Limb (tissue), 2 donors: ENCODE results near the gene LMF1.

ENCODE experiments used
- DNase-seq, 2 donors: peaks; one replicate each; pipeline ENCODE4 v3.0.0-alpha.2; 2016; ENCODE audit errors: extremely low spot score in 2 of 2

Gene LMF1

DNA sequence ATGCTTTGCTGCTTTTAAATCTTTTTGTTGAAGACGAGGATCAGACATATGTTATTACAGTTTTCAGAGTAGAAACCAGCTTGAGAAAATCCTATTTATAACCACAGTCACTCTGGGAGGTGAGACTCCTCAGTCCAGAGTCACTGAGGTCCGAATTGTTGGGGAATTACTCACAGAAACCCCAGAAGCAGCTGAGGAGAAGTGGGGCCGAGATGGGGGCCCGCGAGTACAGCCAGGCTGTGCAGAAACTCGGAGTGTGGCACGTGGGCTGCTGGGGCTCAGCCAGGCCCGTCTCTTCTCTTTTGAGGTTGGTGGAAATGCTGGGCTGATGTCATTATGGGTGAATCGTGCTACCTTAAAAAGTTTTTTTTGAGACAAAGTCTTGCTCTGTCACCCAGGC, 155.8 kb downstream of the LMF1 start:
- DNase-seq = no peak

DNA sequence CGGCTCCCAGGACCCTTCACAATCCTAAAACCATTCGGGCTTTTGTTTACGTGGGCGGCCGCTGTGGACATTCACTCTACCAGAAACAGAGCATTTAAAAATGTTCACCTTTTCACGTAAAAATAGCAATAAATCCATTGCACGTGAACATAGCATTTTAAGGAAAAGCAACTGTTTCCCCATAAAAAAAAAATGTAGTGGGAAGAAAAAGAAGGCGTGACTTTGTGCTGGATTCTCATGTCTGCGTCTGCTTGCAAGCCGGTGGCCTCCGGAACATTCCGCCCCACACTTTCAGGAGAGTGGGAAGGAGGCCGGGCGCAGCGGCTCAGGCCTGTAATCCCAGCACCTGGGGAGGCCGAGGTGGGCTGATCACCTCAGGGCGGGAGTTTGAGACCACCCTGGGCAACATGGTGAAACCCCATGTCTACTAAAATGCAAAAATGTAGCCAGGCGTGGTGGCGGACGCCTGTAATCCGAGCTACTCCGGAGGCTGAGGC, 156.8 kb downstream of the LMF1 start:
- DNase-seq = no peak

DNA sequence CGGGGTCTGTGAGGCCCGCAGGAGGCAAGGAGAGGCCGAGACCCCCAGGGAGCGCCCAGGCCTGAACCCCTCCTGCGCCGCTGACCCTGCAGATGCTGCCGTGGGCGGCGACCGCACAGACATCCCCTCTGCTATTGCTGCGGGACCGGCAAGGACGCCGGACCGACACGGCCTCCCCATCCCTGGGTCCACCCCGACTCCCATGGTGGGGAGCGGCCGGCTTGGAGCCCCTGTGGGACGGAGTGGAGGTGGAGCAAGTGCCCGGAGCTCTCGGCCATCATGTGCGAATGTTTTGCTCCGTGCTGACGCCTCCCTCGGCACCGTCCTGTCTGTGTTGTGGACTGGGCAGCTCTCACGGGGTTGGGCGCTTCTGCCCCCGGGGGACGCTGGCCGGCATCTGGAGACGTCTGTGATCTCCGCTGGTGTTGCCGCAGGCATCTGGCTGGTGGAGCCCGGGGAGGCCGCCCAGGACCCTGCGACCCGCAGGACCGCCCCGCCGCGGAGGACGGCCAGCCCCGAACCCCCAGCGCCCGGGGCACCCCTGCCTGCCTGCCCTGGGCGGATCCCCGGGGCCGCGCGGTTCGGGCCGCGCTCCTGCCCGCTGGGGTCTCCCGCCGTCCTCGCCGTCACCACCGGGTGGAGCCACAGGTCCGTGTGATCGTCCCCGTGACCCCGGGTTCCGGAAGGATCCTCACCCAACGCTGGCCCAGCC, 157.4 kb downstream of the LMF1 start:
- DNase-seq = peak in 1 of 2 donors; percentile 82

DNA sequence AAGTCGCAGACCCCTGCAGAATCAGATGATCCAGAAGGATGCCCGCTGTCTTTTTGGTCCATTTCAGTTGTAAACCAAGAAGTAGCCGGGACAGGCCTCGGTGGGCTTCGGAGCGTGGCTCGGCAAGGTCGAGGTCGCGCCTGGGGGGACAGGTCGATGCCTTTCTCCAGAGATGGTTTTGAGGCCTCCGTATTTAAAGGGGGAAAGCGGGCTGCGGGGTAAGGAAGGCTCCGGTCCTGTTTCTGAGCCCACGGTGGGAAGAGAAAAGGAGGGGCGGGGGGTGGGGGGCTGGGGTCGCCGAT, 162.7 kb downstream of the LMF1 start:
- no peak for DNase-seq

DNA sequence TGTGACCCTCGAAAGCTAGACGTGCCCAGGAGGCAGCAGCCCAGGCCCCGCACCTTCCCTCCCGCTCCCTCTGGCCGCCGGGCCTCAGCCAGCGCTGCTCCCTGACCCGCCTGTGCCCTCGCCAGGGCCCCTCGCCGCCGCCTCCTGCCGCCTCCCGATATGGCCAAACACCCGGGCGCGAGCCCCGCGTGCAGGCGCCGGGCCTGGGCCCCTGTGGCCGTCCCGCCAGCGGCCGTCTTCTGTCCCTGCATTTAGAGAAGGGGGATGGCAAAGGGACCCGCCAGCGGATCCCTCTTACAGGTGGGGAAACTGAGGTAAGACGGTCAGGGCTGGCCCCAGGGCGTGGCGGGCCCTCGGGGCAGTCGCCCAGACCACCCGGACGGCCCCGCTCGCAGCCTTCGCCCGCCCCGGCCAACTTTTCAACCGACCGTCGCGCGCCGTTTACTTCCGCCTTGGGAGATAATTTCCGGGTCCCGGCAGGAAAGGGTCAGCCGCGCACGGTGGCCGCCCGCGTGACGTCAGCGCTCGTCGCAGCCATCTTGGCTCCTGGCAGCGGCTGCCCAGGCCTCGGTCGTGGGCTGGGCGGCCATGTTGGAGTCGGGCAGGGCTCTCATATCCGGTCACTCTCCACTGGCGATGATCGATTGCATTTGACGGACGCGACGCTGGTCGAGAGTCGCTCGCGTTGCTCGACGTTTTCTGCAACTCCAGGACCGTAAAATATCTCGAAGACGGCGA, 163.3 kb downstream of the LMF1 start:
- peak; percentile 89 to 93 for DNase-seq

DNA sequence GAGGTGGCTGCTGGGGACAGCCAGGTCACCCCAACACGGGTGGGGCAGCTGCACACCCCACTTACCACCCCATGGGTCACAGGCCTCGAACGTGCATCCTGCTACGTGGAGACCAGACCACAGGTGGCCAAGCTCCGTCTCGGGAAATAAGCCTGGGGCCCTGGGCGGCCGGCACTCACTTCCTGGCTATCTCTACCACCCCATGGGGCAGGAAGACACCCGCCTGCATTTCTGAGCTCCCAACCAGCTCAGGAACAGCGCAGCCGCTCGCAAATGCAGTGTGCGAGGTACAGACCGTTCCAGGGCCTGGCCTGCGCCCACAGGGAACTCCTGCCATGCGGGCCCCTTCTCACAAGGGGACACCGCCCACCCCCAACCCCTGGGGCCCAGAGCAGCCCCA, 165.3 kb downstream of the LMF1 start:
- no peak for DNase-seq

DNA sequence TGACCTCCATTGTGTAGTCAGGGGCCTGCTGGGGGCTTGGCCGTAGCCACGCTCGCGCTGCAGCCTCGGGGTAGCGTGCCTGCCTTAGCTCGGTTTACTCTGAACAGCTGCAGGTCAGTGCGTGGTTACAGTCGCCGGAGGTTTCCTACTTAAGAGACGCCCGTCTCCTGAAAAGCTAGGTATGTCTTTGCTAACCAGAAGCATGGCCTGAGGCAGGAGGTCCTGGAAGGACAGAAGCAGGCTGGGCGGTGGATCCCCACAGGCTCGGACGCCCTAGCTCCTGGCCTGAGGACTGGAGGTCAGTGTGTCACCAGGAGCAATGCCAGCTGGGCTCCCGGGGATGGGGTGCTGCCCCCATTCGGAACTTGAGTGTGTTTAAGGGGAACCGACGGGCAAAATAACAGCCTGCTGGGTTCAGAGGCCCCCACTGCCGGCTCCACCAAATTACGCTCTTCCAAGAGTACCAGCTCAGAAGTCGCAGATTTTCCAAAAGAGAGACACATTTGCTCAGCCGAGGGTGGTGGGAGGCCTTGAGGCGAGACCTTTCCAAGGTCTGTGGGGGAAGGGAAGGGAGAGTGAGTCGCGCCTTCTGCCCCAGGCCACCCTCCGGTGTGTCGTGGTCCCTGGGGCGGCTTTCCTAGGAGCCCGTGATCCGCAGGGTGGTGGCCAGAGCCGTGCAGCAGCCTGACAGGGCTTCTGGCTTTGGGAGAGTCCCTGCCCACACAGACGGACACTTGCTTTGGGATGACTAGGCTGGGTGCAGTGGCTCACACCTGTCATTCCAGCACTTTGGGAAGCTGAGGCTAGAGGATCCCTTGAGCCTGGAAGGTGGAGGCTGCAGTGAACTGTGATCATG, 166.4 kb downstream of the LMF1 start:
- DNase-seq = no peak

DNA sequence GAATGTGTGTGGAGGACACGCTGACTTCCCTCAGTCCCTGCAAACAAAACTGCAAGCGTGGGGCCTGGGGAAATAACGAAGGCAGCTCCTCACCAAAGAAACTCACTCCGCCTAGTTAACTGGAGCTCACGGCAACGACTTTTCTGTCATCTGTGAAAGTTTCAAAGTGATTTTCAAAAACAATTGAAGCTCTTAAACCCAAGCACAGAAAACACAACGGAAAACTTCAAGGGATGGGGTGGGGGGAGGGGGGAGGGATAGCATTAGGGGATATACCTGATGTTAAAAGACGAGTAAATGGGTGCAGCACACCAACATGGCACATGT, 167.1 kb downstream of the LMF1 start:
- DNase-seq = no peak
